ENCODE data around the gene CXCL3. TPM values are rescaled to one million over a fixed set of nuclear protein-coding genes. Genes with fewer than 3 reads are reported as not detected.
"Not testable (repeated sequence)": the region's sequence is repeated elsewhere in the genome, so short reads cannot be mapped to it uniquely, and the experiment has no call there.

Gene CXCL3
- polyA plus RNA-seq, 1 donor (not counting 4 experiments of a cell fraction or from before 2014, with no cell fraction given): 10.8 TPM

DNA sequence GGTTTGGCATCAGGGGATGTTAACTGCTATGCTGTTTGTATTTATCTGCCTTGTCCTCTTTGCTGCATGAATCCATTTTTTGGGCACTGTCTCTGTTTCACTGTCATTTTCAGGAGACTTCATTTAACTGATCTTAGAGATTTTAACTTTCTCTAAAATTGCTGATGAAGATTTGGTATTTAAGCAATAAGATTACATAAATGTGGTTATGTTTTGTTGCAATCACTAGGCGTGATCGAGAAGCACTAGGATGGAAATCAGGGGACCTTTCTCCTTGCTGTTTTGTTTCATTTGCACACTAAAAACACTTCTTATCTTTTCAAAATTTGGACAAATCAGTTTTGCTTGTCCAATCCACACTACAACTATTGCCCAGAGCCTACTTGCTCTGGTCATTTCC is 45.1 kb upstream of the CXCL3 start:
- H3K79me2 ChIP-seq (ENCODE audit: control insufficient read depth, insufficient read depth, low read length): no peaks in the 10 kb centered on the region
- no peaks in the 10 kb centered on the region for H3K9me3 ChIP-seq (ENCODE audit: control insufficient read depth, low read depth, low read length)
- TF ChIP-seq CTCF (optimal IDR thresholded peaks at IDR 0.05 in 1 of 3, IDR thresholded peaks at IDR 0.05 in 1 of 3, conservative IDR thresholded peaks at IDR 0.05 in 1 of 3; ENCODE audit: extremely low read depth in 1 of 3, insufficient read depth in 2 of 3, low read length in 3 of 3) (no peak), EZH2 (IDR thresholded peaks at IDR 0.05; ENCODE audit: low read length) (no peak)
- no peaks in the 10 kb centered on the region for H4K20me1 ChIP-seq (ENCODE audit: control insufficient read depth, extremely low read depth, insufficient read depth, low read length)
- H3K27me3 ChIP-seq (ENCODE audit: control insufficient read depth, extremely low read depth, insufficient read depth, low read length): no peaks in the 10 kb centered on the region
- H3K9ac ChIP-seq (ENCODE audit: control insufficient read depth, extremely low read depth, insufficient read depth, low read length): no peak overlapping the region
- H3K27ac ChIP-seq (ENCODE audit: control insufficient read depth, insufficient read depth, low read length): no peak overlapping the region
- H3K4me3 ChIP-seq (ENCODE audit: control insufficient read depth in 2 of 3, extremely low read depth in 1 of 3, insufficient read depth in 2 of 3, low read depth in 1 of 3, low read length in 3 of 3): no peak overlapping the region
- FAIRE-seq: no peak
- no peak overlapping the region for H3K4me2 ChIP-seq (ENCODE audit: control insufficient read depth, extremely low read depth, insufficient read depth, low read depth, low read length)
- no peak overlapping the region for H2AFZ ChIP-seq (ENCODE audit: control insufficient read depth, low read length)
- DNase-seq (ENCODE audit: low read depth, low spot score): no peak
- peaks cover 4% of the 10 kb centered on the region for H3K4me1 ChIP-seq (ENCODE audit: control insufficient read depth, extremely low read depth, insufficient read depth, low read length)
- no peaks in the 10 kb centered on the region for H3K9me1 ChIP-seq (ENCODE audit: control insufficient read depth, extremely low read depth, insufficient read depth, low read length)
- H3K36me3 ChIP-seq (ENCODE audit: control insufficient read depth in 2 of 2, extremely low read depth in 1 of 2, insufficient read depth in 2 of 2, low read length in 2 of 2): no peaks in the 10 kb centered on the region
- dilution Hi-C loops (cut with MboI; ENCODE audit: extremely low pct_ligation_motif_present, low sequenced_read_pairs): no loop called here

GRCh38 chr4:74081035-74081434 is 42.5 kb upstream of the CXCL3 start:
- Histone ChIP-seq H3K9ac (ENCODE audit: control insufficient read depth, extremely low read depth, insufficient read depth, low read length) (no peak overlapping the region), H3K4me1 (ENCODE audit: control insufficient read depth, extremely low read depth, insufficient read depth, low read length) (no peaks in the 10 kb centered on the region), H3K27ac (ENCODE audit: control insufficient read depth, insufficient read depth, low read length) (no peak overlapping the region), H3K9me3 (ENCODE audit: control insufficient read depth, low read depth, low read length) (no peaks in the 10 kb centered on the region), H3K4me2 (ENCODE audit: control insufficient read depth, extremely low read depth, insufficient read depth, low read depth, low read length) (no peak overlapping the region), H4K20me1 (ENCODE audit: control insufficient read depth, extremely low read depth, insufficient read depth, low read length) (no peaks in the 10 kb centered on the region), H3K27me3 (ENCODE audit: control insufficient read depth, extremely low read depth, insufficient read depth, low read length) (no peaks in the 10 kb centered on the region), H3K9me1 (ENCODE audit: control insufficient read depth, extremely low read depth, insufficient read depth, low read length) (no peaks in the 10 kb centered on the region), H3K36me3 (ENCODE audit: control insufficient read depth in 2 of 2, extremely low read depth in 1 of 2, insufficient read depth in 2 of 2, low read length in 2 of 2) (no peaks in the 10 kb centered on the region), H2AFZ (ENCODE audit: control insufficient read depth, low read length) (no peak overlapping the region), H3K4me3 (ENCODE audit: control insufficient read depth in 2 of 3, extremely low read depth in 1 of 3, insufficient read depth in 2 of 3, low read depth in 1 of 3, low read length in 3 of 3) (no peak overlapping the region), H3K79me2 (ENCODE audit: control insufficient read depth, insufficient read depth, low read length) (no peaks in the 10 kb centered on the region)
- TF ChIP-seq CTCF (optimal IDR thresholded peaks at IDR 0.05 in 1 of 3, IDR thresholded peaks at IDR 0.05 in 1 of 3, conservative IDR thresholded peaks at IDR 0.05 in 1 of 3; ENCODE audit: extremely low read depth in 1 of 3, insufficient read depth in 2 of 3, low read length in 3 of 3): no peak
- TF ChIP-seq EZH2 (IDR thresholded peaks at IDR 0.05; ENCODE audit: low read length): no peak
- dilution Hi-C loops (cut with MboI; ENCODE audit: extremely low pct_ligation_motif_present, low sequenced_read_pairs): no loop called here
- no peak for DNase-seq (ENCODE audit: low read depth, low spot score)
- no peak for FAIRE-seq

DNA sequence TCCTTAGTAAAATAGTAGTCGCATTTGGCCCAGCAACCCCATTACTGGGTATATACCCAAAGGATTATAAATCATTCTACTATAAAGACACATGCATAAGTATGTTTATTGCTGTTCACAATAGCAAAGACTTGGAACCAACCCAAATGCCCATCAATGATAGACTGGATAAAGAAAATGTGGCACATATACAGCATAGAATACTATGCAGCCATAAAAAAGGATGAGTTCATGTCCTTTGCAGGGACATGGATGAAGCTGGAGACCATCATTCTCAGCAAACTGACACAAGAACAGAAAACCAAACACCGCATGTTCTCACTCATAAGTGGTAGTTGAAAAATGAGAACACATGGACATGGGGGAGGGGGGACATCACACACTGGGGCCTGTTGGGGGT is 41.9 kb upstream of the CXCL3 start:
- H3K9ac ChIP-seq (ENCODE audit: control insufficient read depth, extremely low read depth, insufficient read depth, low read length); H3K9me3 ChIP-seq (ENCODE audit: control insufficient read depth, low read depth, low read length); H3K27me3 ChIP-seq (ENCODE audit: control insufficient read depth, extremely low read depth, insufficient read depth, low read length); H3K4me3 ChIP-seq (ENCODE audit: control insufficient read depth in 2 of 3, extremely low read depth in 1 of 3, insufficient read depth in 2 of 3, low read depth in 1 of 3, low read length in 3 of 3); H3K36me3 ChIP-seq (ENCODE audit: control insufficient read depth in 2 of 2, extremely low read depth in 1 of 2, insufficient read depth in 2 of 2, low read length in 2 of 2); H3K27ac ChIP-seq (ENCODE audit: control insufficient read depth, insufficient read depth, low read length); H2AFZ ChIP-seq (ENCODE audit: control insufficient read depth, low read length); H3K9me1 ChIP-seq (ENCODE audit: control insufficient read depth, extremely low read depth, insufficient read depth, low read length); DNase-seq (ENCODE audit: low read depth, low spot score); H3K79me2 ChIP-seq (ENCODE audit: control insufficient read depth, insufficient read depth, low read length); FAIRE-seq; H4K20me1 ChIP-seq (ENCODE audit: control insufficient read depth, extremely low read depth, insufficient read depth, low read length); H3K4me2 ChIP-seq (ENCODE audit: control insufficient read depth, extremely low read depth, insufficient read depth, low read depth, low read length); H3K4me1 ChIP-seq (ENCODE audit: control insufficient read depth, extremely low read depth, insufficient read depth, low read length); dilution Hi-C loops (cut with MboI; ENCODE audit: extremely low pct_ligation_motif_present, low sequenced_read_pairs): not testable (repeated sequence)

DNA sequence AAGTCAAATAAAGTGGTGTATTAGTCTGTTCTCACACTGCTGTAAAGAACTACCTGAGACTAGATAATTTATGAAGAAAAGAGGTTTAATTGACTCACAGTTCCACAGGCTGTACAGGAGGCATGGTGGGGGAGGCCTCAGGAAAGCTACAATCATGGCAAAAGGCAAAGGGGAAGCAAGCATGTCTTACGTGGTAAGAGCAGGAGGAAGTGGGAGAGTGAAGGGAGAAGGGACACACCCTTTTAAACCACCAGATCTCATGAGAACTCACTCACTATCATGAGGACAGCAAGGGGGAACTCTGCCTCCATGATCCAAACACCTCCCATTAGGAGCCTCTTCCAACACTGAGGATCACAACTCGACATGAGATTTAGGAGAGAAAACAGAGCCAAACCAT is 40.5 kb upstream of the CXCL3 start:
- H3K27me3 ChIP-seq (ENCODE audit: control insufficient read depth, extremely low read depth, insufficient read depth, low read length); H3K79me2 ChIP-seq (ENCODE audit: control insufficient read depth, insufficient read depth, low read length); H4K20me1 ChIP-seq (ENCODE audit: control insufficient read depth, extremely low read depth, insufficient read depth, low read length); FAIRE-seq; H3K4me2 ChIP-seq (ENCODE audit: control insufficient read depth, extremely low read depth, insufficient read depth, low read depth, low read length); H3K36me3 ChIP-seq (ENCODE audit: control insufficient read depth in 2 of 2, extremely low read depth in 1 of 2, insufficient read depth in 2 of 2, low read length in 2 of 2); H2AFZ ChIP-seq (ENCODE audit: control insufficient read depth, low read length); H3K4me3 ChIP-seq (ENCODE audit: control insufficient read depth in 2 of 3, extremely low read depth in 1 of 3, insufficient read depth in 2 of 3, low read depth in 1 of 3, low read length in 3 of 3); dilution Hi-C loops (cut with MboI; ENCODE audit: extremely low pct_ligation_motif_present, low sequenced_read_pairs); H3K27ac ChIP-seq (ENCODE audit: control insufficient read depth, insufficient read depth, low read length); H3K4me1 ChIP-seq (ENCODE audit: control insufficient read depth, extremely low read depth, insufficient read depth, low read length); H3K9me1 ChIP-seq (ENCODE audit: control insufficient read depth, extremely low read depth, insufficient read depth, low read length); H3K9ac ChIP-seq (ENCODE audit: control insufficient read depth, extremely low read depth, insufficient read depth, low read length); DNase-seq (ENCODE audit: low read depth, low spot score); H3K9me3 ChIP-seq (ENCODE audit: control insufficient read depth, low read depth, low read length): not testable (repeated sequence)

Measured in keratinocyte (primary cell).